AG09319 (cell line): Measurements from ENCODE around the gene DST.

Experiments
- DNase-seq: peaks from one replicate; pipeline ENCODE4 v3.0.0-alpha.2; 2010; ENCODE audit warnings: low read depth; ENCODE audit errors: extremely low read depth
- CTCF ChIP-seq: IDR thresholded peaks from 2 replicates; pipeline ENCODE4 v1.5.1; 2011; ENCODE audit warnings: low read depth, mild to moderate bottlenecking, inconsistent platforms, low read length, moderate library complexity

The DST gene

GRCh38 chr6:56480246-56480645, 162.4 kb downstream of the DST start:
- no peak for DNase-seq

GRCh38 chr6:56479381-56479780, 163.3 kb downstream of the DST start:
- TF ChIP-seq CTCF = no peak
- no peak for DNase-seq

More at GRCh38 chr6:56480246-56480645, 162.4 kb downstream of the DST start:
- TF ChIP-seq CTCF = no peak

- DNase-seq = no peak
- TF ChIP-seq CTCF = no peak
Measured at GRCh38 chr6:56478202-56478601, 164.5 kb downstream of the DST start.

GRCh38 chr6:56477241-56477640, 165.4 kb downstream of the DST start:
- DNase-seq = no peak
- no peak for TF ChIP-seq CTCF

- no peak for TF ChIP-seq CTCF
- DNase-seq = no peak
Measured at GRCh38 chr6:56475736-56476457, 166.8 kb downstream of the DST start.

- no peak for DNase-seq
- no peak for TF ChIP-seq CTCF
Measured at GRCh38 chr6:56474532-56474931, 168.2 kb downstream of the DST start.

- no peak for TF ChIP-seq CTCF
- DNase-seq = no peak
Measured at GRCh38 chr6:56463443-56463842, 179.2 kb downstream of the DST start.
